HG03378 (cell line): Measurements from ENCODE around the gene TACR1.

Source experiments
- ATAC-seq: cut with Tn5 transposase; IDR thresholded peaks from one replicate; pipeline ENCODE4 v1.9.1; 2021; ENCODE audit warnings: mild to moderate bottlenecking, moderate library complexity; ENCODE audit not compliant: unreplicated experiment

Gene TACR1

GRCh38 chr2:75055142-75055819, 144.0 kb downstream of the TACR1 start:
- no peak for ATAC-seq

GRCh38 chr2:75054296-75054695, 145.0 kb downstream of the TACR1 start:
- no peak for ATAC-seq

- ATAC-seq, result peak; percentile 84
Observed at GRCh38 chr2:75053484-75054112, 145.7 kb downstream of the TACR1 start.

GRCh38 chr2:75047992-75048625, 151.2 kb downstream of the TACR1 start:
- ATAC-seq, result no peak

GRCh38 chr2:75047189-75047991, 151.9 kb downstream of the TACR1 start:
- ATAC-seq, result no peak

- no peak for ATAC-seq
Observed at GRCh38 chr2:75045526-75046050, 153.7 kb downstream of the TACR1 start.

- no peak for ATAC-seq
Observed at GRCh38 chr2:75044291-75044690, 155.0 kb downstream of the TACR1 start.

GRCh38 chr2:75042823-75043222, 156.5 kb downstream of the TACR1 start:
- no peak for ATAC-seq

GRCh38 chr2:75041731-75042600, 157.4 kb downstream of the TACR1 start:
- no peak for ATAC-seq

- ATAC-seq, result no peak
Observed at GRCh38 chr2:75041226-75041625, 158.1 kb downstream of the TACR1 start.

- no peak for ATAC-seq
Observed at GRCh38 chr2:75035444-75036353, 163.6 kb downstream of the TACR1 start.

GRCh38 chr2:75033516-75033915, 165.8 kb downstream of the TACR1 start:
- ATAC-seq, result no peak

GRCh38 chr2:75031906-75032803, 167.2 kb downstream of the TACR1 start:
- no peak for ATAC-seq

- ATAC-seq, result no peak
Observed at GRCh38 chr2:75031171-75031570, 168.1 kb downstream of the TACR1 start.

GRCh38 chr2:75030218-75031009, 168.9 kb downstream of the TACR1 start:
- no peak for ATAC-seq

- no peak for ATAC-seq
Observed at GRCh38 chr2:75027886-75028285, 171.4 kb downstream of the TACR1 start.

GRCh38 chr2:75025633-75026380, 173.5 kb downstream of the TACR1 start:
- ATAC-seq, result no peak
